Jurkat, Clone E6-1 (cell line): ENCODE measurements around the gene LTBP3.
"Not testable (repeated sequence)": the region's sequence is repeated elsewhere in the genome, so short reads cannot be mapped to it uniquely, and the experiment has no call there.

Experiments used
- DNase-seq: peaks from one replicate; pipeline ENCODE4 v3.0.0-alpha.2; 2011; ENCODE audit warnings: low read depth, low spot score
- H3K4me3 ChIP-seq: 2 replicates; pipeline ENCODE4 v1.5.1; 2011; ENCODE audit warnings: mild to moderate bottlenecking, low read length, control low read depth, moderate library complexity

LTBP3 gene

GRCh38 chr11:65574109-65574810 lies 16.1 kb upstream of the LTBP3 start:
- peak; percentile 83 for DNase-seq
- H3K4me3 ChIP-seq: peak overlapping the region; percentile 94

GRCh38 chr11:65573391-65574079 lies 15.4 kb upstream of the LTBP3 start:
- H3K4me3 ChIP-seq: peak overlapping the region; percentile 94
- no peak for DNase-seq

GRCh38 chr11:65572356-65573051 lies 14.3 kb upstream of the LTBP3 start, which contains the start of gene FAM89B:
FAM89B (plus strand) TSS chr11:65572538; CDS start chr11:65572670, 132 bp downstream.
- DNase-seq: peak; percentile 81
- peak within 1 kb of the TSS; percentile 94 for H3K4me3 ChIP-seq

- H3K4me3 ChIP-seq: peak overlapping the region; percentile 94
Measured at GRCh38 chr11:65571940-65572339, 13.8 kb upstream of the LTBP3 start.

GRCh38 chr11:65571420-65571819 lies 13.3 kb upstream of the LTBP3 start:
- peak overlapping the region; percentile 94 for H3K4me3 ChIP-seq
- no peak for DNase-seq

More at GRCh38 chr11:65571940-65572339, 13.8 kb upstream of the LTBP3 start:
- no peak for DNase-seq

- peak; percentile 96 for DNase-seq
- peak within 1 kb of the TSS; percentile 94 for H3K4me3 ChIP-seq
Measured at GRCh38 chr11:65569973-65570918, 12.1 kb upstream of the LTBP3 start, which contains the start of gene ZNRD2. ZNRD2 (plus strand) TSS chr11:65570477; CDS start chr11:65570492, 15 bp downstream.

- no peak for DNase-seq
- peak overlapping the region; percentile 94 for H3K4me3 ChIP-seq
Measured at GRCh38 chr11:65569164-65569972, 11.2 kb upstream of the LTBP3 start.

GRCh38 chr11:65565624-65566453 lies 7.7 kb upstream of the LTBP3 start:
- no peak for DNase-seq
- H3K4me3 ChIP-seq: no peak overlapping the region

GRCh38 chr11:65564879-65565559 lies 6.9 kb upstream of the LTBP3 start:
- peak; percentile 70 for DNase-seq
- not testable (repeated sequence) for H3K4me3 ChIP-seq

GRCh38 chr11:65563601-65564000 lies 5.4 kb upstream of the LTBP3 start:
- H3K4me3 ChIP-seq: no peak overlapping the region
- DNase-seq: no peak

- no peak overlapping the region for H3K4me3 ChIP-seq
- DNase-seq: no peak
Measured at GRCh38 chr11:65562788-65563187, 4.6 kb upstream of the LTBP3 start.

- no peak for DNase-seq
- no peak overlapping the region for H3K4me3 ChIP-seq
Measured at GRCh38 chr11:65562020-65562419, 3.9 kb upstream of the LTBP3 start.

- H3K4me3 ChIP-seq: no peak overlapping the region
- no peak for DNase-seq
Measured at GRCh38 chr11:65560555-65561418, 2.6 kb upstream of the LTBP3 start.

GRCh38 chr11:65559951-65560537 lies 1.9 kb upstream of the LTBP3 start:
- DNase-seq: no peak
- no peak overlapping the region for H3K4me3 ChIP-seq

GRCh38 chr11:65559535-65559934 lies 1.4 kb upstream of the LTBP3 start:
- DNase-seq: no peak
- no peak overlapping the region for H3K4me3 ChIP-seq
